ENCODE data around the gene SAPCD1.
A peak's percentile ranks its signal among the peaks of the same experiment; 100 is the strongest.
"Not testable (repeated sequence)": the region's sequence is repeated elsewhere in the genome, so short reads cannot be mapped to it uniquely, and the experiment has no call there.

Gene SAPCD1

GRCh38 chr6:31801031-31801927, 38.8 kb downstream of the SAPCD1 start:
- not testable (repeated sequence) for DNase-seq (ENCODE audit: low spot score)

GRCh38 chr6:31805939-31806469, 43.5 kb downstream of the SAPCD1 start:
- no peak for DNase-seq (ENCODE audit: low spot score)

DNA sequence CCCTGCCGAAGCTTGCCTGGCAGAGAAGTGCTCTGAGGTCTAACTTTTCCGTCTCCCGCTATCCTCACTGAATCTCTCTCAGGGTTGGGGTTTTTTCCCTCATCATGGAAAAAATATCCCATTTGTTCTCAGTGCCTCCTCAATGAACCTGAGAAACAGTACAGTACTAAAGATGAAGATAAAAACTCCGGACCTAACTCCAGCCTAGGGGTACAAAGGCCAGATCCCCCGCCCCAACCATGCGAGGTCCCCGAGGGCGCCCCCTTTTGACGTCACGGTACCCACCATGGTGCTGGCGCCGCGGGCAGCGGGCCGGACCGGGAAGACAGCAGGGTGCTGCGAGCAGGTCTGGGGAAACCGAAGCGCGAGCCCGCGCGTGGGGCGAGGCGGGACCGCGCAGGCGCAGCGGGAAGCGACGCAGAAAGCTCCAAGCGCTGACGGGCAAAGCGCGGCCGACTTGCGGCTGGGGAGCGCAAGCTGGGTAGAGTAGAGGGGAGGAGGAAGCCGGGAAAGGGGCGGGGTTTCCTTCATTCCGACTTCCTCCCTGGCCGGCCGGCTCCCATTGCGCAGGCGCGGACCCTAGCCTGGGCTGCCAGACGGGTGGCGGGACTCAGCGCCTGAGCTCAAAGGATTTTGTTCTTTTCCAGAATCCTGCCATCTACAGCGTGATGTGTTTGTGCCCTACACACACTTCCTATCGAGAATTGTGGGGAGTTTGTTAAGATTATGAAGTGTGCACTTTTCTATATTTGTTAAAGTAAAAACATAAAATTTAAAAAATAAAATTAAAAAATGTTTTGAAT, 44.2 kb downstream of the SAPCD1 start, which contains the start of gene LSM2:
TSS of gene LSM2 (minus strand) at position 497 of the 803 bp plus-strand sequence. CDS start at position 288, 209 bp downstream.
- DNase-seq (ENCODE audit: low spot score): peak; percentile 96

DNA sequence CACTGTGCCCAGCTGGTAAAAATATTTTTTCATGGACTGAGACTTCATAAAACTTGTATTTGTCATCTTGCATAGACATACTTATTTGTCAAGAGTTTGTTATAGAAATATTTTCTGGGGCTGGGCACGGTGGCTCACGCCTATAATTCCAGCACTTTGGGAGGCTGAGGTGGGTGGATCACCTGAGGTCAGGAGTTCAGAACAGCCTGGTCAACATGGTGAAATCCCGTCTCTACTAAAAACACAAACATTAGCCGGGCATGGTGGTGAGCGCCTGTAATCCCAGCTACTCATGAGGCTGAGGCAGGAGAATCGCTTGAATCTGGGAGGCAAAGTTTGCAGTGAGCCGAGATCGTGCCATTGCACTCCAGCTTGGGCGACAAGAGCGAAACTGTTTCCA, 46.1 kb downstream of the SAPCD1 start:
- not testable (repeated sequence) for DNase-seq (ENCODE audit: low spot score)

- DNase-seq (ENCODE audit: low spot score): no peak
These were observed 49.2 kb downstream of the SAPCD1 start for GRCh38 chr6:31811645-31812044.

DNA sequence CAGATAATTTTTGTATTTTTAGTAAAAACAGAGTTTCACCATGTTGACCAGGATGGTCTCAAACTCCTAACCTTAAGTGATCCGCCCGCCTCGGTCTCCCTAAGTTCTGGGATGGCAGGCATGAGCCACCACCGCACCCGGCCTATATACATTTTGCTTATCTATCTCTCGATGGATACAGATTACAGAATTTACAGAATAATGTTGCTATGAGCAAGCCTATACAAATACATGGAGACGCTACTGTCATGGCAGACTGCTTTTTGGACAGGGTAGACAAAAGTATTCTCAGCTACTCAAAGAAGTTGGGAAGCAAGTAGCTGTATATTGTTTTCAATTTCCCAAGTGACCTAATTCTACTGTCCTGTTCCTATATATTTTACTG, 51.0 kb downstream of the SAPCD1 start:
- no peak for DNase-seq (ENCODE audit: low spot score)
